ENCODE measurements around the gene ENGASE. TPM values are rescaled to one million over a fixed set of nuclear protein-coding genes. Genes with fewer than 3 reads are reported as not detected.

The ENGASE gene
- polyA plus RNA-seq, 1 of the 3 experiments (the other 2 are of a cell fraction): 30.1 TPM

GRCh38 chr17:79047923-79048825, 26.4 kb upstream of the ENGASE start:
- Histone ChIP-seq H3F3A (replicated peaks; ENCODE audit: insufficient read depth) (peaks cover 4% of the 10 kb centered on the region), H3K4me2 (no peak overlapping the region), H3K9me3 (no peaks in the 10 kb centered on the region), H3K79me2 (ENCODE audit: insufficient read depth) (no peaks in the 10 kb centered on the region), H3K36me3 (replicated peaks in 1 of 2; ENCODE audit: control insufficient read depth in 1 of 2, insufficient read depth in 2 of 2, low read length in 1 of 2) (no peaks in the 10 kb centered on the region), H3K27me3 (ENCODE audit: insufficient read depth) (no peaks in the 10 kb centered on the region), H3K4me1 (ENCODE audit: control insufficient read depth in 1 of 2, insufficient read depth in 2 of 2, low read depth in 1 of 2, low read length in 1 of 2) (peaks cover 0 to 23% of the 10 kb centered on the region in 2 experiments; a peak in 2 of 4 replicates), H3K27ac (ENCODE audit: low read depth in 2 of 2, low read length in 1 of 2) (no peak overlapping the region), H2AFZ (ENCODE audit: low read depth) (no peak overlapping the region), H4K20me1 (ENCODE audit: insufficient read depth) (no peaks in the 10 kb centered on the region), H3K4me3 (ENCODE audit: low read depth in 2 of 2, low read length in 1 of 2) (no peak overlapping the region), H3K9me2 (no peaks in the 10 kb centered on the region), H3K9ac (no peak overlapping the region)
- CTCF ChIA-PET: interaction anchor here (0.5 to 25.7 kb wide), 10 partner anchors 12 to 643 kb away, joined by 3 to 529 read pairs (median 4); partner anchors contain the start of gene C1QTNF1
- POLR2A ChIA-PET: interaction anchor here (1.8 kb wide), 1 partner anchor 26 kb away, joined by 6 read pairs; the partner anchor contains the start of gene ENGASE
- 92% methylated on average over 40 of the region's 41 CpGs for WGBS (ENCODE audit: low lambda C conversion rate)
- no peak for DNase-seq
- TF ChIP-seq EZH2phosphoT487 (IDR thresholded peaks at IDR 0.05; ENCODE audit: borderline replicate concordance, low read depth) (no peak), FOXM1 (IDR thresholded peaks at IDR 0.05; ENCODE audit: low read depth) (no peak), GATA2 (CRISPR knock-in tag; IDR thresholded peaks at IDR 0.05) (no peak), POLR2AphosphoS5 (IDR thresholded peaks at IDR 0.05; ENCODE audit: low read depth, low read length) (no peak), GABPA (IDR thresholded peaks at IDR 0.05; ENCODE audit: low read depth) (no peak)

DNA sequence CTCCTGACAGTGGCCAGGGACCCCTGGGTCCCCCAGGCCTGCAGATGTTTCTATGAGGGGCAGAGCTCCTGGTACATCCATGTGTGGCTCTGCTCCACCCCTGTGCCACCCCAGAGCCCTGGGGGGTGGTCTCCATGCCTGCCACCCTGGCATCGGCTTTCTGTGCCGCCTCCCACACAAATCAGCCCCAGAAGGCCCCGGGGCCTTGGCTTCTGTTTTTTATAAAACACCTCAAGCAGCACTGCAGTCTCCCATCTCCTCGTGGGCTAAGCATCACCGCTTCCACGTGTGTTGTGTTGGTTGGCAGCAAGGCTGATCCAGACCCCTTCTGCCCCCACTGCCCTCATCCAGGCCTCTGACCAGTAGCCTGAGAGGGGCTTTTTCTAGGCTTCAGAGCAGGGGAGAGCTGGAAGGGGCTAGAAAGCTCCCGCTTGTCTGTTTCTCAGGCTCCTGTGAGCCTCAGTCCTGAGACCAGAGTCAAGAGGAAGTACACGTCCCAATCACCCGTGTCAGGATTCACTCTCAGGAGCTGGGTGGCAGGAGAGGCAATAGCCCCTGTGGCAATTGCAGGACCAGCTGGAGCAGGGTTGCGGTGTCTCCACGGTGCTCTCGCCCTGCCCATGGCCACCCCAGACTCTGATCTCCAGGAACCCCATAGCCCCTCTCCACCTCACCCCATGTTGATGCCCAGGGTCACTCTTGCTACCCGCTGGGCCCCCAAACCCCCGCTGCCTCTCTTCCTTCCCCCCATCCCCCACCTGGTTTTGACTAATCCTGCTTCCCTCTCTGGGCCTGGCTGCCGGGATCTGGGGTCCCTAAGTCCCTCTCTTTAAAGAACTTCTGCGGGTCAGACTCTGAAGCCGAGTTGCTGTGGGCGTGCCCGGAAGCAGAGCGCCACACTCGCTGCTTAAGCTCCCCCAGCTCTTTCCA, 25.5 kb upstream of the ENGASE start:
- Histone ChIP-seq H4K20me1 (ENCODE audit: insufficient read depth) (no peaks in the 10 kb centered on the region), H3K4me1 (ENCODE audit: control insufficient read depth in 1 of 2, insufficient read depth in 2 of 2, low read depth in 1 of 2, low read length in 1 of 2) (peaks cover 0 to 23% of the 10 kb centered on the region in 2 experiments; a peak in 2 of 4 replicates), H3K9me3 (no peaks in the 10 kb centered on the region), H3K27ac (ENCODE audit: low read depth in 2 of 2, low read length in 1 of 2) (no peak overlapping the region), H3K9me2 (no peaks in the 10 kb centered on the region), H3K36me3 (replicated peaks in 1 of 2; ENCODE audit: control insufficient read depth in 1 of 2, insufficient read depth in 2 of 2, low read length in 1 of 2) (no peaks in the 10 kb centered on the region), H3F3A (replicated peaks; ENCODE audit: insufficient read depth) (no peaks in the 10 kb centered on the region), H3K4me3 (ENCODE audit: low read depth in 2 of 2, low read length in 1 of 2) (no peak overlapping the region), H3K9ac (no peak overlapping the region), H3K27me3 (ENCODE audit: insufficient read depth) (no peaks in the 10 kb centered on the region), H3K79me2 (ENCODE audit: insufficient read depth) (no peaks in the 10 kb centered on the region), H2AFZ (ENCODE audit: low read depth) (no peak overlapping the region), H3K4me2 (no peak overlapping the region)
- no peak for DNase-seq
- ChIA-PET CTCF (interaction anchor here (0.8 to 25.7 kb wide), 11 partner anchors 10 to 643 kb away, joined by 3 to 529 read pairs (median 3); partner anchors contain the start of gene C1QTNF1), POLR2A (no interaction called here)
- 76% methylated on average over 18 of the region's 21 CpGs for WGBS (ENCODE audit: low lambda C conversion rate)
- TF ChIP-seq USF2 (IDR thresholded peaks at IDR 0.05; ENCODE audit: borderline replicate concordance, low read depth, low read length) (no peak), CHD2 (IDR thresholded peaks at IDR 0.05; ENCODE audit: low read length, partially characterized antibody) (no peak)
